B cell (primary cell): ENCODE results near the gene MED20.

Experiments
- CTCF ChIP-seq: fragments of 200-600 bp; IDR thresholded peaks from one replicate; pipeline ENCODE4 v1.8.0; 2022; ENCODE audit warnings: antibody characterized with exemption, mild to moderate bottlenecking
- EZH2 ChIP-seq: IDR thresholded peaks from 2 replicates; pipeline ENCODE4 v1.6.1; 2012; ENCODE audit warnings: borderline replicate concordance, low read depth, mild to moderate bottlenecking, moderate library complexity, low read length; ENCODE audit not compliant: insufficient read depth, poor library complexity, severe bottlenecking

DNA sequence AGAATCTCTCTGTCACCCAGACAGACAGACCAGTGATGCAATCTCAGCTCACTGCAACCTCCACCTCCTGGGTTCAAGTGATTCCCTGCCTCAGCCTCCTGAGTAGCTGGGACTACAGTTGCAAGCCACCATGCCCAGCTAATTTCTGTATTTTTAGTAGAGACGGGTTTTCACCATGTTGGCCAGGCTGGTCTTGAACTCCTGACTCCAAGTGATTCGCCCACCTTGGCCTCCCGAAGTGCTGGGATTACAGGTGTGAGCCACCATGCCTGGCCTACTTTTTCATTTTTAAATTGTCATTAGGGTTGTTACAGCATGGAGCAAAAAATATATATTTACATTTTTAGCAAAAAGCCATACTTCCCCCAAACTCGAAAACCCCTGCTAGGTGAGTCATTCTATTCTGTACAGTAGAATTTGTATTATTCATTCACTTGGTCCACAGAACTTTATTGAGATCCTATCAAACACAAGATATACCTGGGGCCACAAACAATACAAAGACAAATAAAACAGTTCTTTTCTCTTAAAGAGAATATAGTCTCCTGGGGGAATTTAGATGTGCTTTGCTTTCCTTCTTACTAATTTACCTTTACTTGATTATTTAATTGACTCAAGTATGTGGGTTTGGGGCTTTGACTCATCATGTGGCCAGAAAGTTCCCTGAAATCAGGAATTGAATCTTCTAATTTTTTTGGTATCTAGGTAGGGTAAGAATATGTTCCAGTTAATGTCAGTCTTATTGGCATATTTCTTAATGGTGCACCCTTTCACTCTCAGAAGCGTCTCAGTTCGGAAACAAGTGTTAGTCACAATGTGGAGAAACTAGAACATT, 37.3 kb upstream of the MED20 start:
- TF ChIP-seq CTCF (no peak), EZH2 (no peak)
